NCI-H2227 treated with DMSO at 0.1 percent for 48 hours (cell line): Measurements from ENCODE around the gene ING5.

ENCODE experiments used
- DNase-seq: peaks from one replicate; lab custom pipeline; 2025; lab: John Stamatoyannopoulos, UW

The ING5 gene

GRCh38 chr2:241760301-241760771 lies 58.5 kb downstream of the ING5 start:
- DNase-seq = no peak

GRCh38 chr2:241762321-241762932 lies 60.6 kb downstream of the ING5 start:
- no peak for DNase-seq

GRCh38 chr2:241762933-241763369 lies 61.1 kb downstream of the ING5 start:
- DNase-seq = no peak

GRCh38 chr2:241763551-241764274 lies 61.9 kb downstream of the ING5 start:
- DNase-seq = no peak

- no peak for DNase-seq
These were observed 62.7 kb downstream of the ING5 start for GRCh38 chr2:241764275-241765241.

- DNase-seq = no peak
These were observed 65.8 kb downstream of the ING5 start for GRCh38 chr2:241767464-241768250.

- no peak for DNase-seq
These were observed 66.4 kb downstream of the ING5 start for GRCh38 chr2:241768251-241768711.

GRCh38 chr2:241768850-241769249 lies 67.0 kb downstream of the ING5 start:
- no peak for DNase-seq

GRCh38 chr2:241769819-241770184 lies 68.0 kb downstream of the ING5 start:
- no peak for DNase-seq

- DNase-seq = no peak
These were observed 68.5 kb downstream of the ING5 start for GRCh38 chr2:241770185-241770935.

- no peak for DNase-seq
These were observed 69.1 kb downstream of the ING5 start for GRCh38 chr2:241770936-241771285.

- DNase-seq = no peak
These were observed 69.6 kb downstream of the ING5 start for GRCh38 chr2:241771286-241772062.

GRCh38 chr2:241772063-241772499 lies 70.2 kb downstream of the ING5 start:
- DNase-seq = no peak

- no peak for DNase-seq
These were observed 71.9 kb downstream of the ING5 start for GRCh38 chr2:241773511-241774418.

GRCh38 chr2:241774419-241775222 lies 72.8 kb downstream of the ING5 start:
- DNase-seq = no peak

- no peak for DNase-seq
These were observed 73.7 kb downstream of the ING5 start for GRCh38 chr2:241775223-241776177.
